Activated T-cell treated with anti-CD3 and anti-CD28 coated beads, Interleukin-2, amount 50 U/mL, for 24 hours (primary cell): ENCODE data around the gene CARMIL3.
A peak's percentile ranks its signal among the peaks of the same experiment; 100 is the strongest.

Source experiments
- DNase-seq: peaks from one replicate; pipeline ENCODE4 v3.0.0-alpha.2; 2020
- H3K27ac Mint-ChIP-seq: 2 replicates; pipeline ENCODE4 v1.8.0; 2020; ENCODE audit warnings: mild to moderate bottlenecking, mixed read lengths
- H3K27me3 Mint-ChIP-seq: 2 replicates; pipeline ENCODE4 v1.8.0; 2020; ENCODE audit warnings: mixed read lengths
- H3K36me3 Mint-ChIP-seq: 2 replicates; pipeline ENCODE4 v1.8.0; 2020; ENCODE audit warnings: low read depth, mixed read lengths
- H3K4me1 Mint-ChIP-seq: 2 replicates; pipeline ENCODE4 v1.8.0; 2020; ENCODE audit warnings: low read depth, mixed read lengths
- H3K4me3 Mint-ChIP-seq: 2 replicates; pipeline ENCODE4 v1.8.0; 2020; ENCODE audit warnings: mild to moderate bottlenecking, moderate library complexity, mixed read lengths
- H3K9me3 Mint-ChIP-seq: 2 replicates; pipeline ENCODE4 v1.8.0; 2020; ENCODE audit warnings: mixed read lengths

Gene CARMIL3

DNA sequence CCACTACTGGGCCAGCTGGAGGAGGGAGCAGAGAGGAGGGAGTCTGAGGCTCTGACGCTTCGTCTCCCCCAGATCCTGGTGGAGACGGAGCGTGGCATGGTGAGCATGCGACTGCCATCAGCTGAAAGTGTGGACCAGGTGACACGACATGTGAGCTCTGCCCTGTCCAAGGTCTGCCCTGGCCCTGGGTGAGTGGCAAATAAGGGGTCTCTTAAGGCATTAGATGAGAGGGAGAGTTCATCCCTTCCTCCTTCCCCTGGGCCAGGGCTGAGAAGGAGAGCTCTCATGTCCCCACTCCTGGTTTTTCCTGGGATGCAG, 2.5 kb downstream of the CARMIL3 start:
- Mint-ChIP-seq H3K27me3 (peaks cover 21% of the 10 kb centered on the region), H3K4me1 (peaks cover 26% of the 10 kb centered on the region), H3K4me3 (no peak overlapping the region), H3K9me3 (no peaks in the 10 kb centered on the region), H3K36me3 (no peaks in the 10 kb centered on the region), H3K27ac (no peak overlapping the region)
- DNase-seq = peak; percentile 28

DNA sequence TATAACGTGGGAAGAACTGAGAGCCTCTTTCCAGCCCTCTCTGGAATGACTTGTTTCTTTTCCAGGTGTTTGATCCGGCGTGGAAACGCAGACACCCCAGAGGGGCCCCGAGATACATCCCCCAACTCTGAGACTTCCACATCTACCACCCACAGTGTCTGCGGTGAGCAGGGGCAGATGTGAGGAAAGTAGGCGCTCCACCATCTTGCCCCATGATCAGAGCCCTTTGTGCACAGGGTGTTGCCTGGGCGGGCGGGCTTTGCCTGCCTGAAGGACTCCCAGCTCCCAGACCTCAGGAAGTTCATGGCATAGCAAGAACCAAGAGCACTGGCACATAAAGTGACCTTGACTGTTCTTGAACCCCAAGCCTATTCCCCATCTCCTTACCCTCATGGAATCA, 2.8 kb downstream of the CARMIL3 start:
- Mint-ChIP-seq H3K4me1 (peaks cover 26% of the 10 kb centered on the region), H3K27ac (no peak overlapping the region), H3K27me3 (peaks cover 20% of the 10 kb centered on the region), H3K4me3 (no peak overlapping the region), H3K36me3 (no peaks in the 10 kb centered on the region), H3K9me3 (no peaks in the 10 kb centered on the region)
- peak; percentile 31 for DNase-seq

DNA sequence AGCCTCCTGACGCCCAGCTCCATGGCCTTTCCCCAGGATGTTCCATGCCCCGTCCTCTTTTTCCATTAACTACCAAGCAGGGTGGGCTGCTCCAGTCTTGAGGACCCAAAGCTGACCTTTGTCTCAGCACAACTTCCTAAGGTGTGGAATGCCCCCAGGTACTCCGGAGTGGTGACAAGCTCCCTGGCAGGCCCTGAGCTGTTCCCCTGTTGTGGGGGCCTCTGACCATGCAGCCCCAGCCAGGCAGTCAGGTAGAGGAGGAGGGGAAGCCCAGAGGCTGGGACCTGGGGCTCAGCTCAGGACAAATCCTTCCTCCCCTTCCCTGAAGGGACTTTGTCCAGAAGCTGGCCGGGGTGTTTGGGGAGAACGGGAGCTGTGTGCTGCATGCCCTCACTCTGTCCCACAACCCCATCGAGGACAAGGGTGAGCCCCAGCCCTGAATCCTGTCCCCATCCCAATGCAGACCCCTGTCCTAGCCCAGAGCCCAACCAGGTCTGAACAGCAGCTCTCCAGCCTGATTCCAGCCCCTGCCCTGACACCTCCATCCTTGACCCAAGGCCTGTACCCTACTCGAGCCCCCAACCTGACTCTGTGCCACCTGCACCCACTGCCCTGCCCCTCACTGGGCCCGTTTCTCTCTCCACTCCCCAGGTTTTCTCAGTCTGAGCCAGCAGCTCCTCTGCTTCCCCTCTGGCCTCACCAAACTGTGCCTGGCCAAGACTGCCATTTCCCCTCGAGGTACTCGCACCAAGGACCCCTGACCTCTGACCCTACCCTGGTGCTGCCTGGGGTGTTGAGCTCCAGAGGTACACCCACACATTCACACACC, 4.4 kb downstream of the CARMIL3 start:
- Mint-ChIP-seq H3K27ac (no peak overlapping the region), H3K9me3 (no peaks in the 10 kb centered on the region), H3K4me3 (no peak overlapping the region), H3K36me3 (no peaks in the 10 kb centered on the region), H3K4me1 (peaks cover 23% of the 10 kb centered on the region), H3K27me3 (peaks cover 12% of the 10 kb centered on the region)
- peak; percentile 25 for DNase-seq

DNA sequence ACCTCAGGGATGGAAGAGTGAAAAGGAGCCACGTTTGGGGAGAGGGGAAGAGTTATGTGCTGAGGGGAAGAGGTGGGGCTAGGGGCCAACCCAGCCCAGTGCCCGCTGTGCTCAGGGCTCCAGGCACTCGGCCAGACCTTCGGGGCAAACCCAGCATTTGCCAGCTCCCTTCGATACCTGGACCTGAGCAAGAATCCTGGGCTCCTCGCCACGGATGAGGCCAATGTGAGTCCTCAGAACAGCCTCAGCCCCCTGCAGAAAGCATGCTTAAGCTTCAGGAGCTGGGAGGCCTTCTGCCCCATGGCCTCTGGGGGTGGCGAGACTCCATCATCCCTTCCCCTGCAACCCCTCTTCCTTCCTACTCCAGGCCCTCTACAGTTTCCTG, 5.0 kb downstream of the CARMIL3 start:
- Mint-ChIP-seq H3K4me1 (peaks cover 19% of the 10 kb centered on the region), H3K9me3 (no peaks in the 10 kb centered on the region), H3K4me3 (no peak overlapping the region), H3K27ac (no peak overlapping the region), H3K36me3 (no peaks in the 10 kb centered on the region), H3K27me3 (peaks cover 9% of the 10 kb centered on the region)
- DNase-seq = no peak

DNA sequence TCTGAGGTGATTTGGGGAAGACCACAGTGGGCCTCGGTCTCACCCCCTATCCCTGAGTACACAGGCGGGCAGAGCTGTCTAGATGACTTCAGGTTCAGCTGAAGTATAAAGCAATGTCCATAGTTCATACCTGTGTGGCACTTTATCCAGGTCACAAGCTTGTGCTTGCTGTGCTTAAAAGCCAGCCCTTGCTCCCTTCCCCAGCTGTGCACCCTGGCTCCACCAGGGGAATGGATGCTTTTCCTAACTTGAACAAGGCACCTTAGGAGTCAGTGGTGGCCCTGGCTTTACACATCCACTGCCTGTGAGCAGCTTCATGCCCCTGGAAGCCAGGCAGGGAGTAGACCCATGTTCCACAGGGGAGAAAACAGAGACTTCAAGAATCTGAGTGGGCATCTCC, 5.5 kb downstream of the CARMIL3 start:
- DNase-seq = peak; percentile 30
- no peaks in the 10 kb centered on the region for H3K36me3 Mint-ChIP-seq
- H3K9me3 Mint-ChIP-seq = no peaks in the 10 kb centered on the region
- H3K27me3 Mint-ChIP-seq = peaks cover 9% of the 10 kb centered on the region
- H3K4me1 Mint-ChIP-seq = peaks cover 19% of the 10 kb centered on the region
- no peak overlapping the region for H3K27ac Mint-ChIP-seq
- no peak overlapping the region for H3K4me3 Mint-ChIP-seq

DNA sequence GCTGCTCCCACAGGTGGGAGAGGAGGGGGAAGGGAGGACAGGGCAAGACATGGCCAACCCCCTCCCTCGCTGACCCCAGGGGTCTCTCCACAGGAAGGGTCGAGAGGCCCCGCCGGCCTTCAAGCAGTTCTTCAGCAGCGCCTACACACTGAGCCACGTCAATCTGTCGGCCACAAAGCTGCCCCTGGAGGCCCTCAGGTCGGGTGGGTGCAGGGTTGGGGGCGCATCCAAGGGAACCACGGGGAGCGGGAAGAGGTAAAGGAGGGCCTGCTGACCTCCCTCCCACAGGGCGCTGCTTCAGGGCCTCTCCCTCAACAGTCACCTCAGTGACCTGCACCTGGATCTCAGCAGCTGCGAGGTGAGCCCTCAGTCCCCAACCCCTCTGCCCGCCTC, 6.1 kb downstream of the CARMIL3 start:
- peak overlapping the region; percentile 69 for H3K27ac Mint-ChIP-seq
- H3K27me3 Mint-ChIP-seq = peaks cover 9% of the 10 kb centered on the region
- H3K4me3 Mint-ChIP-seq = no peak overlapping the region
- no peaks in the 10 kb centered on the region for H3K36me3 Mint-ChIP-seq
- DNase-seq = no peak
- peaks cover 14% of the 10 kb centered on the region for H3K4me1 Mint-ChIP-seq
- no peaks in the 10 kb centered on the region for H3K9me3 Mint-ChIP-seq

DNA sequence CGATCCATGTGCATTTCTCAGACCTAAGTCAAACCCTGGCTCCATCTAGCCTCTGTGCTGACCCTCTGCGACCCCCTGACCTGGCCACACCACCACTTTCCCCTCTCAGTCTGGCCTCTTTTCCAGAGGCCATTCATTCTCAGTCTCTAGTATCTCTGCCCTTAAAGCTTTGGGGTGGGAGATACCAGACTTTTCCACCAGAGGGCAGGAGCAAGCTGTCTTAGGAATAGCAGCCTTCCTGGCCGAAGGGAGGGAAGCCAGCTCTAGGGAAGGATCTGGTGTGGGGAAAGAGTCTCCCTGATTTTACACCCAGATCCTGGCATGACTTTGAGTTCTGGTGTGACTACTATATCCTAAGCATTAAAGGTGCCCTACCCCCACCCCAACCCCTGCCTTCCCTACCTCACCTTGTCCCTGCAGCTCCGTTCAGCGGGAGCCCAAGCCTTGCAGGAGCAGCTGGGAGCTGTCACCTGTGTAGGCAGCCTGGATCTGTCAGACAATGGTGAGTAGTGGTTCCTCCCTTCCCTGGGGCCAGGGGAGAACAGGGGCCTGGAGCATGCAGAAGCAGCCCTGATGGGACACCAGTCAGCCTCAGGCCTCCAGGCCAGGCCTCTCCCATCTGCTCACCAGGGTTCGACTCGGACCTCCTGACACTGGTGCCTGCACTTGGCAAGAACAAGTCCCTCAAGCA, 6.6 kb downstream of the CARMIL3 start:
- H3K4me3 Mint-ChIP-seq = no peak overlapping the region
- peaks cover 9% of the 10 kb centered on the region for H3K4me1 Mint-ChIP-seq
- DNase-seq = peak; percentile 64
- no peaks in the 10 kb centered on the region for H3K36me3 Mint-ChIP-seq
- no peaks in the 10 kb centered on the region for H3K9me3 Mint-ChIP-seq
- H3K27ac Mint-ChIP-seq = peak overlapping the region; percentile 69
- peaks cover 9% of the 10 kb centered on the region for H3K27me3 Mint-ChIP-seq

DNA sequence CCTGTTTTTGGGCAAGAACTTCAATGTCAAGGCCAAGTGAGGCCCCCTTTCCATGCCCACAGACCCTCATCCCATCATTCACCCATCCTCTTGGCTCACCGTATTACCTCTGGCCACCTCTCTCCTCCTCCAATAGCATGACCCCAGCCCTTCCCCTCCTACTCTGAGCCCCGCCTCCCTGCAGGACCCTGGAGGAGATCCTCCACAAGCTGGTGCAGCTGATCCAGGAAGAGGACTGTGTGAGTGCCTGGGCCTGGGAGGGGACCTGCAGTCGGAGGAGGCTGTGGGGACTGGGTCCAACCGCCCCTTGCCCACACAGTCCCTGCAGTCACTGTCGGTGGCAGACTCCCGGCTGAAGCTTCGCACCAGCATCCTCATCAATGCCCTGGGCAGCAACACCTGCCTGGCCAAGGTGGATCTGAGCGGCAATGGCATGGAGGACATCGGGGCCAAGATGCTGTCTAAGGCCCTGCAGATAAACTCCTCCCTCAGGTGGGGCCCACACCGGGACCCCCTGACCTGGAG, 7.2 kb downstream of the CARMIL3 start:
- Mint-ChIP-seq H3K27ac (no peak overlapping the region), H3K4me1 (peaks cover 3% of the 10 kb centered on the region), H3K9me3 (no peaks in the 10 kb centered on the region), H3K4me3 (no peak overlapping the region), H3K27me3 (peaks cover 9% of the 10 kb centered on the region), H3K36me3 (no peaks in the 10 kb centered on the region)
- DNase-seq = no peak

DNA sequence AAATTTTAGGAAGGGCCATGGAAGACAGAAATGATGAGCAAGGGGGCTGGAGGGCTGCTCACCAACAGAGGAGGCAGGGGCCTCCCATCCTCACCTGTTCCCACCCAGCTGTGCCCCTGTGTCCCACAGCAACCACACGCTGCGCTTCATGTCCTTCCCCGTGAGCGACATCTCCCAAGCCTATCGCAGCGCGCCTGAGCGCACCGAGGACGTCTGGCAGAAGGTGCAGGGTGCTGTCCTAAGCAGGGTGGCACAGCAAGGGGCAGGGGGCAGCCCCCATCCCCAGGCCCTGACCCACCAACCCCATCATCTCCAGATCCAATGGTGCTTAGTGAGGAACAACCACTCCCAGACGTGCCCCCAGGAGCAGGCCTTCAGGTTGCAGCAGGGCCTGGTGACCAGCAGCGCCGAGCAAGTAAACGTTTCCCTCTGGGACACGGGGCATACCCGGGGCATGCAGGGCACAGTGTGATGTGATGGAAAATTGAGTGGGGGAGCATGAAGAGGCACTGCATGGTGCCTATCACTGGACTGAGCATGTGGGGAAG, 8.1 kb downstream of the CARMIL3 start:
- Mint-ChIP-seq H3K4me1 (peaks cover 2% of the 10 kb centered on the region), H3K27ac (no peak overlapping the region), H3K9me3 (no peaks in the 10 kb centered on the region), H3K27me3 (peaks cover 6% of the 10 kb centered on the region), H3K4me3 (no peak overlapping the region), H3K36me3 (no peaks in the 10 kb centered on the region)
- DNase-seq = no peak

DNA sequence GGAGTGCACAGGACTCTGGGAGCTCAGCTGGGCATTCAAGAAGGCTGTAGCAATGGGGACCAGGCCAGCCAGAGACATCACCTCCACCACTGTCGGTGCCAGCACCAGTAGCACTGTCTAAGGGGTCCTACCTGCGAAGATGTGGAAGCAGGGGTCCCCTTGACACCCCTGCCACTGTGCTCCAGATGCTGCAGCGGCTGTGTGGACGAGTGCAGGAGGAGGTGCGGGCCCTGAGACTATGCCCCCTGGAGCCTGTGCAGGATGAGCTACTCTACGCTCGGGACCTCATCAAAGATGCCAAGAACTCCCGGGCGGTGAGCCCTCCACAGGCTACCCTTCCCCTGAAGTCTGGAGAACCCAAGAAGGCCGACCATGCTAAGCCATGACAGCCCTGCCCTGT, 8.6 kb downstream of the CARMIL3 start:
- Mint-ChIP-seq H3K27ac (no peak overlapping the region), H3K4me1 (peaks cover 2% of the 10 kb centered on the region)

DNA sequence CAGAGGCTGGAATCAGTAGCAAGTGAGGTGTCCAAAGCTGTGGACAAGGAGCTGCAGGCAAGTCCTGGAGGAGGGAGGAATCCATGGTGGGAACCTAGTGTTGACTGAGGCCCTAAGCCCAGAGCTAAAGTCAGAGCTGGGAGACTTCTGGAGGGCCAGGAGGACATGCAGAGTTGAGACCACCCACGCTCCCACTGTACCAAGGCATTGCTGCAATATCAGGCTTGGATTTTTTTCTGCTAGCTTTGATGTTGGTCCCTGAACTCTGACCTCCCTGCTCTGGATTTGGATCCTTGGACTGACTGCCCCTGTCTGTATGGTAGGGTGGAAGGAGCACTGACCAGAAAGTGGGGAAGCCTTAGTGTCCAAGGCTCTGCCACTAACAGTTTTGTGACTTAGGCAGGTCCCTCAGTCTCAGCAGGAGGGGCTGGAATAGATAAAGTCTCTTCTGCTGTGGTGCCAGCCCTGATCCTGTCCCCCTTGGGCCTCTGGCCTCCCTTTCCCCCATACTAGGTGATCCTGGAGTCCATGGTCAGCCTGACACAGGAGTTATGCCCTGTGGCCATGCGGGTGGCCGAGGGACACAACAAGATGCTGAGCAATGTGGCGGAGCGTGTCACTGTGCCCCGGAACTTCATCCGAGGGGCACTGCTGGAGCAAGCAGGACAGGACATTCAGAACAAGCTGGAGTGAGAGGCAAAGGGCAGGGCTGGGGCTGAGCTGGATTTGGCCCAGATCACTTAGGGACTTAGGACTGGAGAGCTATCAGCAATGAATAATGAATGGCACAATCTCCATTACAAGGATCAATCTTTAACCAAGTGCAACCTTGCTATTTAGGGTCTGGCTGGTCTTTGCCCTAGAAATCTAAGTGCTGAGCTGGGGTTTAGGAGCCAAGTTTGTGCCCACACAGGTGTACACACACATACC, 9.4 kb downstream of the CARMIL3 start:
- H3K9me3 Mint-ChIP-seq = no peaks in the 10 kb centered on the region
- no peak overlapping the region for H3K27ac Mint-ChIP-seq
- H3K36me3 Mint-ChIP-seq = no peaks in the 10 kb centered on the region
- H3K27me3 Mint-ChIP-seq = no peaks in the 10 kb centered on the region
- no peak overlapping the region for H3K4me3 Mint-ChIP-seq
- peaks cover 2% of the 10 kb centered on the region for H3K4me1 Mint-ChIP-seq
- DNase-seq = no peak

More for the DNA sequence above, 8.6 kb downstream of the CARMIL3 start:
- Mint-ChIP-seq H3K36me3 (no peaks in the 10 kb centered on the region), H3K4me3 (no peak overlapping the region), H3K9me3 (no peaks in the 10 kb centered on the region), H3K27me3 (peaks cover under 1% of the 10 kb centered on the region)
- DNase-seq = no peak

DNA sequence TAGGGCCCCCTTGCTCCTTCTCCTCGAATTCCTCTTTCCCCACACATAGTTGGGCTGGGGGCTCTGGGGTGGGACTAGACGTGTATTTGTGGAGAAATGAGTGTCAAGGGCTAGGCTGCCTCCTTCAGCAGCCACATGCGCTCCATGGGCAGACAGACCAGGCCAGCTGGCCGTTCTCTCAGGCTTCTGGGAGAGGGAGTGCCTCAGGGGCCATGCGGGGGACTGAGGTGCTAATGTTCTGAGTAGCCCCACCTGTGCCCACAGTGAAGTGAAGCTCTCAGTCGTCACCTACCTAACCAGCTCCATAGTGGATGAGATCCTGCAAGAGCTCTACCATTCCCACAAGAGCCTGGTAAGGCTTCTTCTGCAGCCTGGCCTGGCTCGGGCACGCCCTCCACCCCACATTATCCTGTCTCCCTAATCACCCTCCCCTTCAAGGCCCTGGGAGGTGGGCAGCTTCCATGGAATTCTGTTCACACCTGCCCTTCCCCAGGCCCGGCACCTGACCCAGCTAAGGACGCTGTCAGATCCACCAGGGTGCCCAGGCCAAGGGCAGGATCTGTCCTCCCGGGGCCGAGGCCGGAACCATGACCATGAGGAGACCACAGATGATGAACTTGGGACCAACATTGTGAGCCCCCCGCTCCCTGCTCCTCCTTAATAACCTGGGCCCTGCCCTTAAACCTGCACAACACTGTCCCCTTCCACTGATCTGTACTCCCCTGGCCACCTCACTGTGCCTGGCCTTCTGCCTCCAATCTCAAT, 10.6 kb downstream of the CARMIL3 start:
- H3K36me3 Mint-ChIP-seq = no peaks in the 10 kb centered on the region
- no peak overlapping the region for H3K4me3 Mint-ChIP-seq
- H3K4me1 Mint-ChIP-seq = peaks cover 2% of the 10 kb centered on the region
- no peaks in the 10 kb centered on the region for H3K9me3 Mint-ChIP-seq
- H3K27me3 Mint-ChIP-seq = no peaks in the 10 kb centered on the region
- DNase-seq = no peak
- H3K27ac Mint-ChIP-seq = no peak overlapping the region

DNA sequence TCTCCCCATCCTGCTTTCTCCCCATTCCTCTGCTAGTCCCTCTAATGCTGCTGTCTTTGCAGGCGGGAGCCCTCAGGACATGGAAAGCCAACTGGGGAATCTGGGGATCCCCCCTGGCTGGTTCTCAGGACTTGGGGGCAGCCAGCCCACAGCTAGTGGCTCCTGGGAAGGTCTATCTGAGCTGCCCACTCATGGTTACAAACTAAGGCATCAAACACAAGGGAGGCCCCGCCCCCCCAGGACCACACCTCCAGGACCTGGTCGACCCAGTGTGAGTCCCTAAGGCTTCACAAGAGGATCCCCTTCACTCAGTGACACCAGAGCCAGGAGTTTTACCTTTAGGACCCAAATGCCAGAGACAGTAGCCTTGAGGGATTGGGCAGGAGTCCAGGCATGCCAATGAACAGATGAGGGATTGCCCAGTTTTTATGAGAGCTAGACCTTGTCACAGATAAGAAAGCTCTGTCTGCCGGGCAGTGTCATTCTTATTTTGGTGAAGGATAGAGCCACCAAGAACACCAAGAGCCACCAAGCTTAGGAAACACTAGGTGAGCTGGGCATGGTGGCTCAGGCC, 11.5 kb downstream of the CARMIL3 start:
- Mint-ChIP-seq H3K4me1 (no peaks in the 10 kb centered on the region), H3K4me3 (no peak overlapping the region), H3K36me3 (no peaks in the 10 kb centered on the region), H3K27ac (no peak overlapping the region), H3K9me3 (no peaks in the 10 kb centered on the region), H3K27me3 (no peaks in the 10 kb centered on the region)
- DNase-seq = no peak
